Pancreas (tissue), 10 donors: ENCODE data around the gene LYPD5. TPM values are rescaled to one million over a fixed set of nuclear protein-coding genes. Genes with fewer than 3 reads are reported as not detected.

Experiments
- ATAC-seq, 4 donors: fragments of 200-7000 bp; cut with Tn5 transposase; one replicate each; pipeline versions ENCODE4 v1.8.0 to v1.9.1; 2020; ENCODE audit warnings: mild to moderate bottlenecking in 4 of 4, moderate library complexity in 4 of 4
- DNase-seq, 6 donors: peaks; one replicate each; pipeline ENCODE4 v3.0.0-alpha.2; 2020
- FAIRE-seq: peaks from 2 replicates; lab custom pipeline; 2012; peaks lifted over from hg19 to GRCh38; lab: Jason Lieb, UNC
- H3K27ac ChIP-seq, 4 donors: fragments of 200-600 bp; sonication (generic); 1 replicate in 3 of 4; 2 replicates in 1 of 4; pipeline versions ENCODE4 v1.5.0 to v1.8.0; 2020
- H3K27me3 ChIP-seq, 4 donors: fragments of 200-600 bp; one replicate each; pipeline ENCODE4 v1.8.0; 2021
- H3K36me3 ChIP-seq, 3 donors: fragments of 200-600 bp; sonication (generic) in 1 of 3; one replicate each; pipeline versions ENCODE4 v1.5.0 to v1.8.0; 2020 to 2021
- H3K4me1 ChIP-seq, 3 donors: fragments of 200-600 bp; one replicate each; pipeline ENCODE4 v1.8.0; 2021
- H3K4me3 ChIP-seq, 4 donors: fragments of 200-600 bp; sonication (generic) in 2 of 4; one replicate each; pipeline versions ENCODE4 v1.5.0 to v1.8.0; 2020 to 2021
- H3K9me3 ChIP-seq, 4 donors: fragments of 200-600 bp; one replicate each; pipeline ENCODE4 v1.8.0; 2021
- WGBS, 2 donors: extraction: QIAGEN DNeasy Blood & Tissue Kit; methylation state at CpG; one replicate each; pipeline ENCODE4 v1.1.7; 2013; 5-methylcytosine and 5-hydroxymethylcytosine counted together
- intact Hi-C, 3 donors: fragments of 100-400 bp; cut with DNase I; formaldehyde crosslinking; loops; one replicate each; pipeline versions ENCODE4 v1.11.1 to v1.14.2; 2022
- polyA plus RNA-seq, 2 donors: library from polyadenylated mRNA; stranded (reverse); fragments of 200-250 nt; gene quantifications; one replicate each; pipeline ENCODE4 v1.2.3, GENCODE V29; 2013
- total RNA-seq, 6 donors: library from RNA; stranded (reverse); fragmentation: NEBNext Ultra II Directional in 4 of 6; extraction: Animal tissue kit (Norgen Biotek cat#: 25700) in 4 of 6; gene quantifications; one replicate each; pipeline versions ENCODE4 v1.2.1 to v1.2.4, GENCODE V29; 2021 to 2023
- TF ChIP-seq, protein P1 (sequence below), 4 donors: fragments of 200-600 bp; sonication (generic) in 3 of 4; IDR thresholded peaks; one replicate each; pipeline versions ENCODE4 v1.5.0 to v1.8.0; 2021; ENCODE audit warnings: antibody characterized with exemption in 4 of 4
- donor health status: healthy with polysubstance abuse.
- donor health status: DM: no; HTN: no; CAD: no; lungs with moderate emphysema.
- donor health status: DM: no; HTN: no; CAD: no.
- donor health status: control.
- donor health status: control.
- donor health status: Bipolar disorder and iron deficiency.
- donor health status: DM: yes; HTN: yes; CAD: no.
- donor health status: DM: no; HTN: no; CAD: no.
- donor health status: DM: no; HTN: no; CAD: no.
- donor health status: DM: yes; HTN: yes; CAD: no.

The LYPD5 gene
- total and polyA plus RNA-seq, 8 donors, result 0.09 to 1.2 (median 0.34) TPM

GRCh38 chr19:43752287-43752875, 49.9 kb downstream of the LYPD5 start:
- H3K27me3 ChIP-seq, result no peaks in the 10 kb centered on the region
- intact Hi-C loops, result no loop called here
- peaks cover 0 to 23% (median 7%) of the 10 kb centered on the region in 3 donors for H3K4me1 ChIP-seq
- 83 to 89% methylated on average over 6 of the region's 6 CpGs for WGBS, 2 donors
- no peak overlapping the region for H3K27ac ChIP-seq
- H3K4me3 ChIP-seq, result no peak overlapping the region
- no peaks in the 10 kb centered on the region for H3K9me3 ChIP-seq
- no peak for FAIRE-seq
- no peak for DNase-seq
- TF ChIP-seq, protein P1, sequence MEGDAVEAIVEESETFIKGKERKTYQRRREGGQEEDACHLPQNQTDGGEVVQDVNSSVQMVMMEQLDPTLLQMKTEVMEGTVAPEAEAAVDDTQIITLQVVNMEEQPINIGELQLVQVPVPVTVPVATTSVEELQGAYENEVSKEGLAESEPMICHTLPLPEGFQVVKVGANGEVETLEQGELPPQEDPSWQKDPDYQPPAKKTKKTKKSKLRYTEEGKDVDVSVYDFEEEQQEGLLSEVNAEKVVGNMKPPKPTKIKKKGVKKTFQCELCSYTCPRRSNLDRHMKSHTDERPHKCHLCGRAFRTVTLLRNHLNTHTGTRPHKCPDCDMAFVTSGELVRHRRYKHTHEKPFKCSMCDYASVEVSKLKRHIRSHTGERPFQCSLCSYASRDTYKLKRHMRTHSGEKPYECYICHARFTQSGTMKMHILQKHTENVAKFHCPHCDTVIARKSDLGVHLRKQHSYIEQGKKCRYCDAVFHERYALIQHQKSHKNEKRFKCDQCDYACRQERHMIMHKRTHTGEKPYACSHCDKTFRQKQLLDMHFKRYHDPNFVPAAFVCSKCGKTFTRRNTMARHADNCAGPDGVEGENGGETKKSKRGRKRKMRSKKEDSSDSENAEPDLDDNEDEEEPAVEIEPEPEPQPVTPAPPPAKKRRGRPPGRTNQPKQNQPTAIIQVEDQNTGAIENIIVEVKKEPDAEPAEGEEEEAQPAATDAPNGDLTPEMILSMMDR (IDR thresholded peaks at IDR 0.05), result no peak
- ATAC-seq, result no peak
- H3K36me3 ChIP-seq, result peaks cover 0 to 14% (median 12%) of the 10 kb centered on the region in 3 donors

DNA sequence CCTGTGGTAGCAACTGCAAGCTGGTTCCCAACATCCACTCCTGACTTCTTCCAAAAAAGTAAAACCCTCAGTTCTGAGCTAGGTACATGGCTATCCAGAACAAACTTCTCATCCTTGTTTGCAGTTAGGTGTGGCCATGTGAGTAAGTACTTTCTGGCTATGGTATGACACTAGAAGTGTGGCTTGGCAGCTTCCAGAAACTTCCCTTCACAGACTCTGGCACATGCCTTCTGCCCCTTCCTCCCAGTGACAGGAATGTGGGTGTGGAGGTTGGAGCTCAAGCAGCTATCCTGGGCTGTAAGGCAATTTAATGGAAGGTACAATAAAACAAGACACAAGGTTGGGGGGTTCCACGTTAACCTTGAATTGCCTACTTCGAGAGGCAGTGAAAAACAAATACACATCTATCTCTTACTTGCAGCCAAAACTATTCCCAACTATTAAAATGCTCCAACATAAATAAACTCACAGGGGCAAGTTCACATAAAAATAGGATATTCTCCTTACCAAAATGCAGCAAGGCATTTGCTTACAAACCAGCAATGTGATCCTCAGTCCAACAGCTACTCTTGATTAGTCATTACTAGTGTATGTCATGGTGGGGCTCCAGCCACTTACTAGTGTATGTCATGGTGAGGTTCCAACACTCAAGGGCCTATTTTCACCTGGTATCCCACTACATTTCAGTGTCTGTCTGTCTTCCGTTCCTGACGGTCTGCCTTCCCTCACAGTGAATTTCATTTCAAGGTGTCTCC, 50.6 kb downstream of the LYPD5 start:
- WGBS, 2 donors, result 44 to 48% methylated on average over 4 of the region's 4 CpGs
- Histone ChIP-seq H3K4me1 (peaks cover 0 to 23% (median 7%) of the 10 kb centered on the region in 3 donors), H3K4me3 (no peak overlapping the region), H3K36me3 (peaks cover 0 to 21% (median 19%) of the 10 kb centered on the region in 3 donors), H3K9me3 (no peaks in the 10 kb centered on the region), H3K27me3 (no peaks in the 10 kb centered on the region), H3K27ac (no peak overlapping the region)
- intact Hi-C loops, result no loop called here
- no peak for FAIRE-seq
- no peak for ATAC-seq
- TF ChIP-seq, protein P1 (IDR thresholded peaks at IDR 0.05), result no peak
- DNase-seq, result no peak

DNA sequence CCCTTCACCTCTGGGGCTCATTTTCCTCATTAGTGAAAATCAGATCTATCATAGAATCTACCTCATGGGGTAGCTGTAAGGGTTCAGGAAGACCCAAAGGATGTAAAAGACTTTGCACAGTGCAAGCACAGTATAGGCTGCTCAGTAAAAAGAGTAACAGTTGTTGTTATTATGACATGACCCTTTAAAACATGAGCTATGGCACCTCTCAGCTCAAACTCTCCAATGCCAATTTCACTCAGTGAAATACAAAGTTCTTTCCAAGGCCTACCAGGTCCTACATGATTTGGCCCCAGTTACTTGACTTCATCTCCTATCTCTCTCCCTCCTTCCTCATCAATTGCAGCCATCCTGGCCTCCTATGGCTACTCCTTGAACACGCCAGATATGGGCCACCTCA, 52.3 kb downstream of the LYPD5 start:
- H3K27ac ChIP-seq, result no peak overlapping the region
- H3K4me1 ChIP-seq, result peaks cover 0 to 18% (median 7%) of the 10 kb centered on the region in 3 donors
- H3K36me3 ChIP-seq, result peaks cover 0 to 29% (median 20%) of the 10 kb centered on the region in 3 donors
- WGBS, 2 donors, result 96 to 97% methylated on average over 1 of the region's 1 CpG
- TF ChIP-seq, protein P1 (IDR thresholded peaks at IDR 0.05), result no peak
- no peak for DNase-seq
- intact Hi-C loops, result loop anchor here in 1 of 3 donors (5.0 kb wide), 1 partner anchor 32 kb away; the partner anchor contains the start of gene KCNN4
- ATAC-seq, result no peak
- no peak overlapping the region for H3K4me3 ChIP-seq
- H3K9me3 ChIP-seq, result no peaks in the 10 kb centered on the region
- H3K27me3 ChIP-seq, result no peaks in the 10 kb centered on the region
- no peak for FAIRE-seq

- 87 to 91% methylated on average over 7 of the region's 7 CpGs for WGBS, 2 donors
- H3K4me1 ChIP-seq, result peaks cover 0 to 18% (median 7%) of the 10 kb centered on the region in 3 donors
- H3K9me3 ChIP-seq, result no peaks in the 10 kb centered on the region
- no peak for DNase-seq
- TF ChIP-seq, protein P1 (IDR thresholded peaks at IDR 0.05), result no peak
- ATAC-seq, result no peak
- H3K27ac ChIP-seq, result no peak overlapping the region
- H3K4me3 ChIP-seq, result no peak overlapping the region
- no peaks in the 10 kb centered on the region for H3K27me3 ChIP-seq
- H3K36me3 ChIP-seq, result peaks cover 0 to 29% (median 20%) of the 10 kb centered on the region in 3 donors
- no peak for FAIRE-seq
- intact Hi-C loops, result loop anchor here in 1 of 3 donors (5.0 kb wide), 1 partner anchor 33 kb away; the partner anchor contains the start of gene KCNN4
Measured at GRCh38 chr19:43749152-43749551, 53.1 kb downstream of the LYPD5 start.
